Ishikawa (cell line): ENCODE measurements around the gene MYO15A.

Experiments used
- CEBPB ChIP-seq: IDR thresholded peaks from 2 replicates; pipeline ENCODE4 v1.6.1; 2012
- CREB1 ChIP-seq: IDR thresholded peaks from 2 replicates; pipeline ENCODE4 v1.6.1; 2012; ENCODE audit warnings: low read depth
- EGR1 ChIP-seq: IDR thresholded peaks from 2 replicates; pipeline ENCODE4 v1.6.1; 2012
- EP300 ChIP-seq: IDR thresholded peaks from 2 replicates; pipeline ENCODE4 v1.6.1; 2012; ENCODE audit warnings: borderline replicate concordance
- RAD21 ChIP-seq: IDR thresholded peaks from 2 replicates; pipeline ENCODE4 v1.6.1; 2012; ENCODE audit warnings: low read depth
- TCF12 ChIP-seq: IDR thresholded peaks from 2 replicates; pipeline ENCODE4 v1.6.1; 2012; ENCODE audit warnings: low read depth
- TEAD4 ChIP-seq: IDR thresholded peaks from 2 replicates; pipeline ENCODE4 v1.6.1; 2012
- TF ChIP-seq, protein P1 (sequence below): IDR thresholded peaks from 2 replicates; pipeline ENCODE4 v1.6.1; 2012; ENCODE audit warnings: low read depth, mild to moderate bottlenecking
- TF ChIP-seq, protein P2 (sequence below): IDR thresholded peaks from 2 replicates; pipeline ENCODE4 v1.6.1; 2012

GRCh38 chr17:18132711-18133110 is 24.2 kb downstream of the MYO15A start:
- TF ChIP-seq EP300 = no peak
- no peak for TF ChIP-seq EGR1
- TF ChIP-seq TEAD4 = no peak
- TF ChIP-seq, protein P1, sequence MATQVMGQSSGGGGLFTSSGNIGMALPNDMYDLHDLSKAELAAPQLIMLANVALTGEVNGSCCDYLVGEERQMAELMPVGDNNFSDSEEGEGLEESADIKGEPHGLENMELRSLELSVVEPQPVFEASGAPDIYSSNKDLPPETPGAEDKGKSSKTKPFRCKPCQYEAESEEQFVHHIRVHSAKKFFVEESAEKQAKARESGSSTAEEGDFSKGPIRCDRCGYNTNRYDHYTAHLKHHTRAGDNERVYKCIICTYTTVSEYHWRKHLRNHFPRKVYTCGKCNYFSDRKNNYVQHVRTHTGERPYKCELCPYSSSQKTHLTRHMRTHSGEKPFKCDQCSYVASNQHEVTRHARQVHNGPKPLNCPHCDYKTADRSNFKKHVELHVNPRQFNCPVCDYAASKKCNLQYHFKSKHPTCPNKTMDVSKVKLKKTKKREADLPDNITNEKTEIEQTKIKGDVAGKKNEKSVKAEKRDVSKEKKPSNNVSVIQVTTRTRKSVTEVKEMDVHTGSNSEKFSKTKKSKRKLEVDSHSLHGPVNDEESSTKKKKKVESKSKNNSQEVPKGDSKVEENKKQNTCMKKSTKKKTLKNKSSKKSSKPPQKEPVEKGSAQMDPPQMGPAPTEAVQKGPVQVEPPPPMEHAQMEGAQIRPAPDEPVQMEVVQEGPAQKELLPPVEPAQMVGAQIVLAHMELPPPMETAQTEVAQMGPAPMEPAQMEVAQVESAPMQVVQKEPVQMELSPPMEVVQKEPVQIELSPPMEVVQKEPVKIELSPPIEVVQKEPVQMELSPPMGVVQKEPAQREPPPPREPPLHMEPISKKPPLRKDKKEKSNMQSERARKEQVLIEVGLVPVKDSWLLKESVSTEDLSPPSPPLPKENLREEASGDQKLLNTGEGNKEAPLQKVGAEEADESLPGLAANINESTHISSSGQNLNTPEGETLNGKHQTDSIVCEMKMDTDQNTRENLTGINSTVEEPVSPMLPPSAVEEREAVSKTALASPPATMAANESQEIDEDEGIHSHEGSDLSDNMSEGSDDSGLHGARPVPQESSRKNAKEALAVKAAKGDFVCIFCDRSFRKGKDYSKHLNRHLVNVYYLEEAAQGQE = no peak
- no peak for TF ChIP-seq CREB1
- TF ChIP-seq, protein P2, sequence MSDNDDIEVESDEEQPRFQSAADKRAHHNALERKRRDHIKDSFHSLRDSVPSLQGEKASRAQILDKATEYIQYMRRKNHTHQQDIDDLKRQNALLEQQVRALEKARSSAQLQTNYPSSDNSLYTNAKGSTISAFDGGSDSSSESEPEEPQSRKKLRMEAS = no peak
- no peak for TF ChIP-seq CEBPB
- TF ChIP-seq RAD21 = no peak
- TF ChIP-seq TCF12 = no peak
